SU-DHL-6 (cell line): Measurements from ENCODE around the gene MMP23B.
"Not testable (repeated sequence)": the region's sequence is repeated elsewhere in the genome, so short reads cannot be mapped to it uniquely, and the experiment has no call there.

Experiments
- EZH2phosphoT487 ChIP-seq: fragments of 200-600 bp; sonication (generic), shearing (Covaris generic); conservative IDR thresholded peaks from 2 replicates; pipeline ENCODE4 v1.6.1; 2018; ENCODE audit warnings: mild to moderate bottlenecking, antibody characterized with exemption, low read length, moderate library complexity, mixed read lengths
- TF ChIP-seq, protein P1 (sequence below): fragments of 200-600 bp; sonication (generic); IDR thresholded peaks from one replicate; pipeline ENCODE4 v1.5.1; 2017; ENCODE audit warnings: antibody characterized with exemption, mild to moderate bottlenecking, low read length, moderate library complexity; ENCODE audit not compliant: insufficient read depth, poor library complexity, severe bottlenecking

DNA sequence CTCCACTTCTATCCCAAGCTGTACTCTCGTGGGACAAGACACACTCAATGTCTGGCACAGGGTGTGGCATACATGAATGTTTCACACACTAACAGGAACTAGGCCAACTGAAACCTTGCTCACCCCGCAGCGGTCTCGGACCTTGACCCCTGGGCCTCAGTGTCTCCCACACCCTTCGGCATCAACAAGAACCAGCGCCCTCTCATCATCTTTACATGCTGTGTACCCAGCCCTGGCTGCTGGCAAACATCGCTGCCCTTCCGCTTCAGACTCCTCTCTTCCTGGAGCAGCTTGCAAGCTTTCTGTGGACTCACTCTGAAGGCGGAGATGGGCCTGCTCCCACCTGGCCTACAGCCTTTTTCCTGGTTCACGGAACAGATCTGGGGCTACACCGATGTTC, 16.3 kb downstream of the MMP23B start:
- TF ChIP-seq, protein P1, sequence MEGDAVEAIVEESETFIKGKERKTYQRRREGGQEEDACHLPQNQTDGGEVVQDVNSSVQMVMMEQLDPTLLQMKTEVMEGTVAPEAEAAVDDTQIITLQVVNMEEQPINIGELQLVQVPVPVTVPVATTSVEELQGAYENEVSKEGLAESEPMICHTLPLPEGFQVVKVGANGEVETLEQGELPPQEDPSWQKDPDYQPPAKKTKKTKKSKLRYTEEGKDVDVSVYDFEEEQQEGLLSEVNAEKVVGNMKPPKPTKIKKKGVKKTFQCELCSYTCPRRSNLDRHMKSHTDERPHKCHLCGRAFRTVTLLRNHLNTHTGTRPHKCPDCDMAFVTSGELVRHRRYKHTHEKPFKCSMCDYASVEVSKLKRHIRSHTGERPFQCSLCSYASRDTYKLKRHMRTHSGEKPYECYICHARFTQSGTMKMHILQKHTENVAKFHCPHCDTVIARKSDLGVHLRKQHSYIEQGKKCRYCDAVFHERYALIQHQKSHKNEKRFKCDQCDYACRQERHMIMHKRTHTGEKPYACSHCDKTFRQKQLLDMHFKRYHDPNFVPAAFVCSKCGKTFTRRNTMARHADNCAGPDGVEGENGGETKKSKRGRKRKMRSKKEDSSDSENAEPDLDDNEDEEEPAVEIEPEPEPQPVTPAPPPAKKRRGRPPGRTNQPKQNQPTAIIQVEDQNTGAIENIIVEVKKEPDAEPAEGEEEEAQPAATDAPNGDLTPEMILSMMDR, result not testable (repeated sequence)
- TF ChIP-seq EZH2phosphoT487, result not testable (repeated sequence)
